Activated CD8-positive, alpha-beta memory T cell treated with anti-CD3 and anti-CD28 coated beads for 4 hours (primary cell): ENCODE data around the gene NUP214.
"Not testable (repeated sequence)": the region's sequence is repeated elsewhere in the genome, so short reads cannot be mapped to it uniquely, and the experiment has no call there.

Experiments used
- DNase-seq, 2 donors: peaks; one replicate each; pipeline ENCODE4 v3.0.0-alpha.2; 2020; ENCODE audit warnings: low read depth in 2 of 2

Gene NUP214

GRCh38 chr9:131096269-131097125, 28.9 kb upstream of the NUP214 start, which contains the start of gene AIF1L:
Gene AIF1L, plus strand, starts transcription at chr9:131096531. Its CDS starts 99 bp downstream, at chr9:131096630.
- no peak for DNase-seq

- DNase-seq = no peak
Measured at GRCh38 chr9:131097126-131097947, 28.0 kb upstream of the NUP214 start.

- DNase-seq = no peak
Measured at GRCh38 chr9:131097948-131098278, 27.5 kb upstream of the NUP214 start.

- DNase-seq = no peak
Measured at GRCh38 chr9:131098391-131099101, 26.8 kb upstream of the NUP214 start.

- no peak for DNase-seq
Measured at GRCh38 chr9:131099102-131099606, 26.2 kb upstream of the NUP214 start.

GRCh38 chr9:131099845-131100244, 25.5 kb upstream of the NUP214 start:
- DNase-seq = not testable (repeated sequence)

- no peak for DNase-seq
Measured at GRCh38 chr9:131100445-131100844, 24.9 kb upstream of the NUP214 start.

- DNase-seq = no peak
Measured at GRCh38 chr9:131101207-131101964, 24.0 kb upstream of the NUP214 start.

- DNase-seq = no peak
Measured at GRCh38 chr9:131103024-131103423, 22.4 kb upstream of the NUP214 start.

- no peak for DNase-seq
Measured at GRCh38 chr9:131103535-131103934, 21.9 kb upstream of the NUP214 start.

GRCh38 chr9:131104016-131104740, 21.2 kb upstream of the NUP214 start:
- DNase-seq = no peak

- DNase-seq = no peak
Measured at GRCh38 chr9:131105952-131106351, 19.4 kb upstream of the NUP214 start.

GRCh38 chr9:131107760-131108159, 17.6 kb upstream of the NUP214 start:
- DNase-seq = no peak

GRCh38 chr9:131111186-131111853, 14.1 kb upstream of the NUP214 start:
- no peak for DNase-seq

- DNase-seq = no peak
Measured at GRCh38 chr9:131111854-131112311, 13.5 kb upstream of the NUP214 start.

GRCh38 chr9:131112374-131113154, 12.8 kb upstream of the NUP214 start:
- no peak for DNase-seq

GRCh38 chr9:131113655-131114054, 11.7 kb upstream of the NUP214 start:
- DNase-seq = no peak

- no peak for DNase-seq
Measured at GRCh38 chr9:131114084-131114535, 11.3 kb upstream of the NUP214 start.

GRCh38 chr9:131115360-131115742, 10.0 kb upstream of the NUP214 start:
- not testable (repeated sequence) for DNase-seq
